ENCODE data around the gene JAK1. TPM values are rescaled to one million over a fixed set of nuclear protein-coding genes. Genes with fewer than 3 reads are reported as not detected.
A peak's percentile ranks its signal among the peaks of the same experiment; 100 is the strongest.
"Not testable (repeated sequence)": the region's sequence is repeated elsewhere in the genome, so short reads cannot be mapped to it uniquely, and the experiment has no call there.

Gene JAK1
- total RNA-seq, 1 experiment from 2014 or later = 88.9 TPM

GRCh38 chr1:64950284-64950809 is 16.0 kb downstream of the JAK1 start:
- no peak for DNase-seq (ENCODE audit: low spot score)

GRCh38 chr1:64948905-64949833 is 17.2 kb downstream of the JAK1 start:
- DNase-seq (ENCODE audit: low spot score) = no peak

- DNase-seq (ENCODE audit: low spot score) = no peak
Measured at GRCh38 chr1:64948216-64948615, 18.1 kb downstream of the JAK1 start.

GRCh38 chr1:64946916-64947315 is 19.4 kb downstream of the JAK1 start:
- no peak for DNase-seq (ENCODE audit: low spot score)

GRCh38 chr1:64944913-64945312 is 21.4 kb downstream of the JAK1 start:
- no peak for DNase-seq (ENCODE audit: low spot score)

GRCh38 chr1:64942675-64943074 is 23.7 kb downstream of the JAK1 start:
- no peak for DNase-seq (ENCODE audit: low spot score)

GRCh38 chr1:64942118-64942517 is 24.2 kb downstream of the JAK1 start:
- DNase-seq (ENCODE audit: low spot score) = no peak

GRCh38 chr1:64941461-64942117 is 24.8 kb downstream of the JAK1 start:
- DNase-seq (ENCODE audit: low spot score) = no peak

GRCh38 chr1:64940025-64940424 is 26.3 kb downstream of the JAK1 start:
- no peak for DNase-seq (ENCODE audit: low spot score)

- no peak for DNase-seq (ENCODE audit: low spot score)
Measured at GRCh38 chr1:64938991-64939390, 27.4 kb downstream of the JAK1 start.

GRCh38 chr1:64936956-64937355 is 29.4 kb downstream of the JAK1 start:
- no peak for DNase-seq (ENCODE audit: low spot score)

GRCh38 chr1:64935551-64936155 is 30.7 kb downstream of the JAK1 start:
- no peak for DNase-seq (ENCODE audit: low spot score)

GRCh38 chr1:64934878-64935275 is 31.5 kb downstream of the JAK1 start:
- no peak for DNase-seq (ENCODE audit: low spot score)

GRCh38 chr1:64934115-64934877 is 32.1 kb downstream of the JAK1 start:
- DNase-seq (ENCODE audit: low spot score) = peak; percentile 75

- DNase-seq (ENCODE audit: low spot score) = peak; percentile 64
Measured at GRCh38 chr1:64933296-64934070, 32.9 kb downstream of the JAK1 start.

GRCh38 chr1:64932962-64933295 is 33.4 kb downstream of the JAK1 start:
- DNase-seq (ENCODE audit: low spot score) = no peak

- DNase-seq (ENCODE audit: low spot score) = not testable (repeated sequence)
Measured at GRCh38 chr1:64930640-64931039, 35.7 kb downstream of the JAK1 start.

GRCh38 chr1:64929221-64929620 is 37.1 kb downstream of the JAK1 start:
- DNase-seq (ENCODE audit: low spot score) = no peak

- DNase-seq (ENCODE audit: low spot score) = no peak
Measured at GRCh38 chr1:64928325-64928724, 38.0 kb downstream of the JAK1 start.

- no peak for DNase-seq (ENCODE audit: low spot score)
Measured at GRCh38 chr1:64925594-64925993, 40.8 kb downstream of the JAK1 start.

- no peak for DNase-seq (ENCODE audit: low spot score)
Measured at GRCh38 chr1:64923294-64923718, 43.0 kb downstream of the JAK1 start.

All from H4 (cell line).